Hepatic stellate cell (primary cell): Measurements from ENCODE around the gene BSG.
"Not testable (repeated sequence)": the region's sequence is repeated elsewhere in the genome, so short reads cannot be mapped to it uniquely, and the experiment has no call there.

Experiments
- DNase-seq: peaks from one replicate; pipeline ENCODE4 v3.0.0; 2011; ENCODE audit warnings: low spot score

The BSG gene

GRCh38 chr19:572743-573518 is 535 bp downstream of the BSG start:
- peak; percentile 85 for DNase-seq

DNA sequence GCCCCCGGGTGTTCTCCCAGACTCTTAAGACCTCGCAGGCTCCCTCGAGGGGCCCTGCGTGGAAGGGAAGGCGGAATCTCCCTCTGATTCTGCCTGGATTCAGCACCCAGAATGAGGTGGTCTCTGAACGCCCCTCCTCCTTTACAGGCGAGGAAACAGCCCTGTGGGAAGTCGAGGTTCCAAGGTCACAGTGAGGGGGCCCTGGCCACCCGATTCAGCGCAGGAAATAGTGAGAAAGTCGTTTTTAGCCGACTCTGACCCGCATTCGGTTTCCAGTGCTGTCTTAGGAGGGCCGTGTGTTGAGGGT is 1.1 kb downstream of the BSG start:
- DNase-seq: no peak

- DNase-seq: no peak
Measured at GRCh38 chr19:574658-575526, 2.5 kb downstream of the BSG start.

- DNase-seq: peak; percentile 65
Measured at GRCh38 chr19:575527-576506, 3.4 kb downstream of the BSG start.

DNA sequence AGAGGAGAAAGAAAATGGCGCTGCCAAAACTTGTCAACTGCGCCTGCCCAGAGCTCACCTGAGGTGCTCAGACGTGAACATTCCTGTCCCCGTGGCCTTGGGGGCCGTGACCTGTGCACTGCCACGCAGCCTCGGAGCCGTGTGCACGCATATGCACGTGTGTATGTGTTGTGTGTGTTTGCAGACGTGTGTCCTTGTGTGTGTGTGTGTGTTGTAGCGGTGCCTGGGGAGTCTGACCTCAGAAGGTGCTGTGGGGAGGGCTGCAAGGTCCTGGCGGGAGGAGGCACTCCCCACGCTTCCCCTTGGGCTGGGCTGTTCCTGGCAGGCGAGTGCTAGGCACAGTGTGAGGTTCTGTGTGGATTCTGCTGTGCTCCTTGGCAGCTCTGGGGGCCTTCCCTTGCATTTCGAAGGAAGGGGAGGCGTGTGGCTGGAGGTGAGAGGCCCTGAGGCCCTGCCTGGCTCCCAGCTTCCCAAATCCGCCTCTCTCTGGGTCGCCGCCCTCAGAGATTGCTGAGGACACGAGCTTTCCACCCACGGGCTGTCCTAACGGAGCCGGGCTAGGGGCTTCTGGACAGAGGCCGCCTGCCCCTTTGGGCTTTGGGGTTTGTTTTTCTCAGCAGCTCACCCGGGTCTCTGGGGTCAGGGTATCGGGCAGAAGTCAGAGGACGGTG is 4.5 kb downstream of the BSG start:
- no peak for DNase-seq

- DNase-seq: no peak
Measured at GRCh38 chr19:577439-578392, 5.3 kb downstream of the BSG start.

GRCh38 chr19:579111-579841 is 6.9 kb downstream of the BSG start:
- no peak for DNase-seq

DNA sequence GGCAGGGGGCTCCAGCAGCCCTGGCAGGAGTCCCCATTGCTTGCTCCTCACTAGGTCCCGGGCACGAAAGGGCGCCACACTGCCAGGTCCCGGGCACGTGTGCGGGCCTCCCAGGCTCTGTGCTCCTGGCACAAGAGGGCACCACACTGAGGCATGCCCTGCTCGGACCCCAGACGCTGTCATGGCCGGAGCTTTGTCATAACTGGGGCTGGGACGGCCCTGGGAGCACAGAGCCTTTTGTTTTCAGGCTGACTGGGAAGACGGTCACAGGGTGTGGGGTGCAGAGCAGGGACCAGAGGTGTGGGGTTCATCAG is 7.4 kb downstream of the BSG start:
- no peak for DNase-seq

DNA sequence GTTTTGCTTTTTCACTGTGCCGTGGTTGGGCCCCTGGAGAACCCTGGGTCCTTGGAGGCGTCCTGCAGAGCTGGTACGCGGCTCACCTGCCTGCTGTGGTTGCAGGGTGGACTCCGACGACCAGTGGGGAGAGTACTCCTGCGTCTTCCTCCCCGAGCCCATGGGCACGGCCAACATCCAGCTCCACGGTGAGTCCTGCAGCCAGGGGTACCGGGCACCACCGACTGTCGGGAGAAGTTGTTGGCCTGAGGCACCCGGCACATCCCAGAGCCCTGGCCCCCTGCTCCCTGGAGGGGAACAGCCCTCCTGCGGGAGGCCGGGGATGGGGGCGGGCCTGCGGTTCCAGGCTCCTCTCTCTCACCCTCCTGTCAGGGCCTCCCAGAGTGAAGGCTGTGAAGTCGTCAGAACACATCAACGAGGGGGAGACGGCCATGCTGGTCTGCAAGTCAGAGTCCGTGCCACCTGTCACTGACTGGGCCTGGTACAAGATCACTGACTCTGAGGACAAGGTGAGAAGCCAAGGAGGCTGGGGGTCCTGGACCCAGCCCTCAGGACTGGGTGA is 8.0 kb downstream of the BSG start:
- DNase-seq: no peak

DNA sequence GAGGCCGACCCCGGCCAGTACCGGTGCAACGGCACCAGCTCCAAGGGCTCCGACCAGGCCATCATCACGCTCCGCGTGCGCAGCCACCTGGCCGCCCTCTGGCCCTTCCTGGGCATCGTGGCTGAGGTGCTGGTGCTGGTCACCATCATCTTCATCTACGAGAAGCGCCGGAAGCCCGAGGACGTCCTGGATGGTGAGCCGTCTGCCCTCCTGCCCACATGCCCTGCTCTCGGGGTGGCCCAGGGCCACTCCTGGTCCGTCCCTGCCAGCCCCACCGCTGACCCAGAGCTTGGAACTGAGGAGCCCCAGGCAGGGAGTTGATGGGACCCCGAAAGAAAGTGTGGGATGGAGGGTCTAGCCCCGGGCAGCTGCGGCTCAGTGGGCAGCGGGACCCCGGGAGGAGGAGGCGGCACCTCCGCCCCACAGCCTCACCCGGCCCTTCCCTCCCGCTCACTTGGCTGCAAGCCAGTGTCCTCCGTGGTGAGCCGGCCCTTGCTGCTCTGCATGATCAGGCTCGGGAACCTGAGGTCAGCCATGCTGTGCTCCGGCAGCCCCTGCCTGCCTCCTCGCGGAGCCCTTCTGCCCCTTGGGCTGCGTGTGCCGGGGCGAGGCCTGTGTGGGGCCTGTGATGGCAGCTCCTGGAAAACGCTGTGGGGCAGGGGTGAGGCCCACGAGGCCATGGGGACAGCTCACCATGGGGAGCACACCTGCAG is 9.2 kb downstream of the BSG start:
- DNase-seq: no peak

GRCh38 chr19:582497-583197 is 10.3 kb downstream of the BSG start:
- no peak for DNase-seq

DNA sequence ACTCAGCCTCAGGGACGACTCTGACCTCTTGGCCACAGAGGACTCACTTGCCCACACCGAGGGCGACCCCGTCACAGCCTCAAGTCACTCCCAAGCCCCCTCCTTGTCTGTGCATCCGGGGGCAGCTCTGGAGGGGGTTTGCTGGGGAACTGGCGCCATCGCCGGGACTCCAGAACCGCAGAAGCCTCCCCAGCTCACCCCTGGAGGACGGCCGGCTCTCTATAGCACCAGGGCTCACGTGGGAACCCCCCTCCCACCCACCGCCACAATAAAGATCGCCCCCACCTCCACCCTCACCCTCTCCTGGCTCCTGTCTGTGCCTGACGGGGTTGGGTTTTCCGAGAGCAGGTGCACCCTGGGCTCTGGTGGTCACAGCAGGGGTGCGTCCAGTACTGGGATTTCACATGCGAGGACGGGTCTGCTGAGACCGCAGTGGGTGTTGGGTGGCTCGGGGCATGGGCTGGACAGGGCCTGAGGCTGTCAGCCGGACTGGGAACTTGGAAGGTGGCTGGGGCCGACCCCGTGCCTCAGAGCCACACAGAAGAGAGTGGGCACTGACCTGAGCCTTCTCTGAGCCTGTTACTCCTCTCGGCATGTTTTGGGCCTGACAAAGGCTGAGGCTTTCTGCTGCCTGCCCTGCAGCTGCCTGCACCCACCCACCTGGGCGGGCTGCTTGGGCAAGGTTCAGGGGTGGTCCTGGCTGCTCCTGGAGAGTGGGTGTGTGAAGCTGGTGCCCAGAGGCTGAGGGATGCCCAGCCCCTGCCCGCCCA is 11.0 kb downstream of the BSG start:
- DNase-seq: no peak

DNA sequence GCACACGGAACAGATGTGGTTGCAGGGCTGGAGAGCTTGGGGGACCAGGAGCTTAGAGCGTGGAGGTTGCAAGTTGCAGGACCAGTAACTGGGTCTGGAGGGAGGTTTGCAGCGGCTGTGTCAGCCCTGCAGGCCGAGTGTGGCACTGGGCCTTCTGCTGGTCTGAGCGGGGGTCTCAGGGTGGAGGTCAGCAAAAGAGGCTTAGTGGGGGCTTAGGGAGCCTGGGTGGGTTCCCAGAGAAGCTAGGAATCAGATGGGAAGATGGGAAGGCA is 11.5 kb downstream of the BSG start:
- DNase-seq: no peak

GRCh38 chr19:584240-585001 is 12.0 kb downstream of the BSG start:
- peak; percentile 76 for DNase-seq

DNA sequence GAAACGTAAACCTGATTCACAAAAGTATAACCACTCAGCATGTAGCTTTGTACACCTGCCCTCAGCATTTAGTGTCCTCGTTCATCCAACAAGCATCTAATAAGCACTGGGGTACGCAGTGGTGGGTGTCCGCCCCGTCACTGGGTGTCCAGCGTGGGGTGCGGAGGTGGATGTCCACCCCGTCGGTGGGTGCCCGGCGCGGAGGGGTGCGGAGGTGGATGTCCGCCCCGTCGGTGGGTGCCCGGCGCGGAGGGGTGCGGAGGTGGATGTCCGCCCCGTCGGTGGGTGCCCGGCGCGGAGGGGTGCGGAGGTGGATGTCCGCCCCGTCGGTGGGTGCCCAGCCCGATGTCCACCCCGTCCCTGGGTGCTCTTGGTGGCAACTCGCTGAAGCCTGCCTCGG is 12.8 kb downstream of the BSG start:
- DNase-seq: not testable (repeated sequence)

DNA sequence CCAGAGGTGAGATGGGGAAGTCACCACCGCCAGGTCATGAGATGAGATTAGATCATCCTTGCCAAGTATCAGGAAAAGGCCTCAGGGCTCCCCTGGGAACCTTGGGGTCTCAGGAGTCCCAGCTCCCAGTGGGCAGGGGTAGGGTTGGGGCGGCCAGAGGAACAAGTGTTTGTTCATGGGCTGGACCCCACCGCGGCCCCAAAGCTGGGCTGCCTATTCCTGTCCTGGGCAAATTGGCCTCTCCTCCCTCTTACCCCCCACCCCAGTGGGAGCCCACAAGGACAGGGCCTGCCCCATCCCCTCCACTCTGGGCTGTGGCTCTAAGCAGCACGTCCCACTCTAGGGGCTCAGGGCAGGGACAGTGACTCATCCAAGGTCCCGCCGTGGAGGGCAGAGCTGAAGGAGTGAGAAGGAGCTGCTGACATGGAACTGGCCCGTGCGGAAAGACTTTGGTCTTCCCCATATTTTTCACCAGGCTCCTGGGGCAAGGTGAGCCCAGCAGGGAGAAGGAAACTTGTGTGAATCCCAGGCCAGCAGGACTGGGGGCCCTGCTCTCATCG is 13.2 kb downstream of the BSG start:
- DNase-seq: no peak
